VCaP (cell line): Measurements from ENCODE around the gene PBX3.

ENCODE experiments used
- H3K27ac ChIP-seq: fragments of 450-650 bp; 2 replicates; pipeline ENCODE4 v1.5.1; 2017
- TF ChIP-seq, protein P1 (sequence below): fragments of 450-650 bp; conservative IDR thresholded peaks from 2 replicates; pipeline ENCODE4 v1.5.1; 2017; ENCODE audit warnings: mild to moderate bottlenecking, moderate library complexity

The PBX3 gene

GRCh38 chr9:125987420-125987819, 240.2 kb downstream of the PBX3 start:
- TF ChIP-seq, protein P1, sequence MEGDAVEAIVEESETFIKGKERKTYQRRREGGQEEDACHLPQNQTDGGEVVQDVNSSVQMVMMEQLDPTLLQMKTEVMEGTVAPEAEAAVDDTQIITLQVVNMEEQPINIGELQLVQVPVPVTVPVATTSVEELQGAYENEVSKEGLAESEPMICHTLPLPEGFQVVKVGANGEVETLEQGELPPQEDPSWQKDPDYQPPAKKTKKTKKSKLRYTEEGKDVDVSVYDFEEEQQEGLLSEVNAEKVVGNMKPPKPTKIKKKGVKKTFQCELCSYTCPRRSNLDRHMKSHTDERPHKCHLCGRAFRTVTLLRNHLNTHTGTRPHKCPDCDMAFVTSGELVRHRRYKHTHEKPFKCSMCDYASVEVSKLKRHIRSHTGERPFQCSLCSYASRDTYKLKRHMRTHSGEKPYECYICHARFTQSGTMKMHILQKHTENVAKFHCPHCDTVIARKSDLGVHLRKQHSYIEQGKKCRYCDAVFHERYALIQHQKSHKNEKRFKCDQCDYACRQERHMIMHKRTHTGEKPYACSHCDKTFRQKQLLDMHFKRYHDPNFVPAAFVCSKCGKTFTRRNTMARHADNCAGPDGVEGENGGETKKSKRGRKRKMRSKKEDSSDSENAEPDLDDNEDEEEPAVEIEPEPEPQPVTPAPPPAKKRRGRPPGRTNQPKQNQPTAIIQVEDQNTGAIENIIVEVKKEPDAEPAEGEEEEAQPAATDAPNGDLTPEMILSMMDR = no peak

GRCh38 chr9:125988479-125989050, 241.4 kb downstream of the PBX3 start:
- TF ChIP-seq, protein P1 = no peak

More at GRCh38 chr9:125987420-125987819, 240.2 kb downstream of the PBX3 start:
- H3K27ac ChIP-seq = no peak overlapping the region

GRCh38 chr9:125989090-125989501, 241.9 kb downstream of the PBX3 start:
- H3K27ac ChIP-seq = no peak overlapping the region
- TF ChIP-seq, protein P1 = no peak

More at GRCh38 chr9:125988479-125989050, 241.4 kb downstream of the PBX3 start:
- no peak overlapping the region for H3K27ac ChIP-seq

DNA sequence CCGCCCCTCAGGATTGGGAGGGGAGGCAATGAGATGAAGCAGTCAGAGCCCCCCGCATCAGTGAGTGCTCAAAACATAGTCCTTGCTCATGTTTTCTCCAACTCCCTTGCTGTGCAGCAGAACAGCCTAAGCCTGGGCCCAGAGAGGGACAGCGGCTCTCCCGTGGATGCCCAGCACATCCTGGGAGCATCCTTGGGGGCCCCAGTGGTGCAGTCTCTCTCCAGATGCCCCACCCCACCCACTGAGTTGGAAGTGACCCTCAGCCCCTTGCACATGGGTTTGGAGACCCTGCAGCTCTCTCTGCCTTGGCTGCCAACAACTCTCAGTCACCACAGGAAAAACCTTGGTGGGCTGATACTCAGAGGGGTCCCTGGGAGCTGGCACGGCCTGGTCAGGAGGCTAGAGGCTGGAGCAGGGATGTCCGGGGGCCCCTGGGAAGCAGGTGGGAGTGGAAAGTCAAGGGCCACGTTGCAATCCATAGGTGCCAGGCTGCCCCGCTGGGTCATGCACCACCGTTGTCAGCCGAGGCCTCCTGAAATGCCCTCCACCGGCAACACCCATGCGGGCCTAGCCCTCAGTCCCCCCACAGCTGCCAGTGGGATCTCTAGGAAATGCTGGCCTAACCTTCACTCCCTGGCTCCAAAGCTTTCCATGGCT, 242.5 kb downstream of the PBX3 start:
- H3K27ac ChIP-seq = no peak overlapping the region
- TF ChIP-seq, protein P1 = no peak

GRCh38 chr9:125990186-125990792, 243.1 kb downstream of the PBX3 start:
- TF ChIP-seq, protein P1 = no peak
- H3K27ac ChIP-seq = no peak overlapping the region

- TF ChIP-seq, protein P1 = no peak
- H3K27ac ChIP-seq = no peak overlapping the region
Measured at GRCh38 chr9:125990793-125991220, 243.6 kb downstream of the PBX3 start.

GRCh38 chr9:125991886-125992529, 244.8 kb downstream of the PBX3 start:
- H3K27ac ChIP-seq = no peak overlapping the region

More at GRCh38 chr9:125991886-125992529, 244.8 kb downstream of the PBX3 start:
- TF ChIP-seq, protein P1 = no peak
